CD4-positive, alpha-beta T cell (primary cell): Measurements from ENCODE around the gene PIAS1. TPM values are rescaled to one million over a fixed set of nuclear protein-coding genes. Genes with fewer than 3 reads are reported as not detected.

Source experiments
- ATAC-seq: fragments of 200-7000 bp; cut with Tn5 transposase; one replicate; pipeline ENCODE4 v1.10.0; 2022; ENCODE audit warnings: mild to moderate bottlenecking; ENCODE audit not compliant: poor library complexity
- CTCF ChIA-PET: fragments of 350-600 bp; sonication (Branson Sonifier 250); formaldehyde crosslinking; loops from one replicate; lab custom pipeline; 2021; ENCODE audit warnings: antibody characterized with exemption, inconsistent platforms; lab: Charles Lee
- POLR2A ChIA-PET: fragments of 350-600 bp; sonication (Branson Sonifier 250); formaldehyde crosslinking; loops from one replicate; lab custom pipeline; 2021; ENCODE audit warnings: antibody characterized with exemption, inconsistent platforms; lab: Charles Lee
- DNase-seq, 14 experiments: peaks; one replicate each; pipeline ENCODE4 v3.0.0-alpha.2; 2013 to 2020; ENCODE audit warnings: mixed read lengths in 2 of 14
- H3K27ac ChIP-seq, 2 donors: one replicate each; pipeline versions ENCODE4 v1.5.1 to v1.7.0; 2013; ENCODE audit warnings: low read length in 2 of 2, low read depth in 1 of 2, mild to moderate bottlenecking in 1 of 2
- H3K27me3 ChIP-seq, 2 experiments: 1 replicate in 1 of 2; 2 replicates in 1 of 2; pipeline versions ENCODE4 v1.6.1 to v1.7.0; 2013; ENCODE audit warnings: low read length in 2 of 2, control low read depth in 1 of 2, mild to moderate bottlenecking in 1 of 2, moderate library complexity in 1 of 2; ENCODE audit not compliant: insufficient read depth in 2 of 2, control insufficient read depth in 1 of 2
- H3K36me3 ChIP-seq: one replicate; pipeline ENCODE4 v1.6.1; 2013; ENCODE audit warnings: low read length, control low read depth; ENCODE audit not compliant: insufficient read depth
- H3K4me1 ChIP-seq: one replicate; pipeline ENCODE4 v1.6.1; 2013; ENCODE audit warnings: low read length, control low read depth; ENCODE audit not compliant: insufficient read depth
- H3K4me3 ChIP-seq: one replicate; pipeline ENCODE4 v1.5.1; 2013; ENCODE audit warnings: mild to moderate bottlenecking, low read length, moderate library complexity
- H3K9me3 ChIP-seq, 2 experiments: 1 replicate in 1 of 2; 2 replicates in 1 of 2; pipeline versions ENCODE4 v1.6.1 to v1.7.0; 2013; ENCODE audit warnings: low read length in 2 of 2, mild to moderate bottlenecking in 2 of 2, control low read depth in 1 of 2, moderate library complexity in 1 of 2; ENCODE audit not compliant: control insufficient read depth in 1 of 2, insufficient read depth in 1 of 2
- H3K27ac Mint-ChIP-seq: one replicate; pipeline ENCODE4 v1.8.0; 2020; ENCODE audit warnings: mixed read lengths
- H3K27me3 Mint-ChIP-seq: one replicate; pipeline ENCODE4 v1.8.0; 2021; ENCODE audit warnings: mixed read lengths
- H3K36me3 Mint-ChIP-seq: one replicate; pipeline ENCODE4 v1.8.0; 2021; ENCODE audit warnings: low read depth, mixed read lengths
- H3K4me1 Mint-ChIP-seq: one replicate; pipeline ENCODE4 v1.8.0; 2021; ENCODE audit warnings: low read depth, mixed read lengths
- H3K4me3 Mint-ChIP-seq: one replicate; pipeline ENCODE4 v1.8.0; 2020; ENCODE audit warnings: mild to moderate bottlenecking, mixed read lengths
- H3K9me3 Mint-ChIP-seq: one replicate; pipeline ENCODE4 v1.8.0; 2020; ENCODE audit warnings: mixed read lengths
- CTCF ChIP-seq: fragments of 200-600 bp; IDR thresholded peaks from one replicate; pipeline ENCODE4 v1.8.0; 2022; ENCODE audit warnings: antibody characterized with exemption, mild to moderate bottlenecking
- intact Hi-C, 2 experiments: fragments of 100-400 bp; cut with DNase I in 1 of 2; cut with micrococcal nuclease in 1 of 2; formaldehyde crosslinking; loops; one replicate each; pipeline versions ENCODE4 v1.15.1 to v1.9.0; 2023 to 2025; cut with DNase I, micrococcal nuclease
- total RNA-seq, 174 experiments: library from RNA in 2 of 174; stranded (reverse) in 2 of 174; gene quantifications; one replicate each; pipeline ENCODE4 v1.2.3 and lab custom pipeline; 2021 to 2026

The PIAS1 gene
- total RNA-seq, 2 experiments from 2014 or later: 73.1 to 74.8 TPM

GRCh38 chr15:68098465-68098864 lies 44.4 kb downstream of the PIAS1 start:
- ATAC-seq: no peak
- DNase-seq: no peak
- TF ChIP-seq CTCF: no peak
- intact Hi-C loops: loop anchor here in 1 of 2 experiments (5.0 kb wide), 1 partner anchor 41 kb away; no protein-coding TSS in a partner anchor
- Mint-ChIP-seq H3K27me3 (no peaks in the 10 kb centered on the region), H3K4me3 (no peak overlapping the region), H3K4me1 (peaks cover 62% of the 10 kb centered on the region), H3K9me3 (peaks cover 12% of the 10 kb centered on the region), H3K27ac (no peak overlapping the region), H3K36me3 (peaks cover 94% of the 10 kb centered on the region)
- Histone ChIP-seq H3K4me1 (no peaks in the 10 kb centered on the region), H3K4me3 (no peak overlapping the region), H3K36me3 (peaks cover 14% of the 10 kb centered on the region), H3K27ac (no peak overlapping the region), H3K9me3 (peaks cover 14 to 17% of the 10 kb centered on the region in 2 experiments), H3K27me3 (no peaks in the 10 kb centered on the region)
- ChIA-PET POLR2A (no interaction called here), CTCF (no interaction called here)

GRCh38 chr15:68100194-68100593 lies 46.1 kb downstream of the PIAS1 start:
- Histone ChIP-seq H3K36me3 (peaks cover 15% of the 10 kb centered on the region), H3K4me3 (no peak overlapping the region), H3K9me3 (peaks cover 15 to 18% of the 10 kb centered on the region in 2 experiments), H3K27me3 (no peaks in the 10 kb centered on the region), H3K4me1 (no peaks in the 10 kb centered on the region), H3K27ac (no peak overlapping the region)
- H3K9me3 Mint-ChIP-seq: peaks cover 13% of the 10 kb centered on the region
- H3K27ac Mint-ChIP-seq: no peak overlapping the region
- POLR2A ChIA-PET: no interaction called here
- ATAC-seq (no peak), DNase-seq (no peak)
- intact Hi-C loops: no loop called here
- H3K36me3 Mint-ChIP-seq: peaks cover 92% of the 10 kb centered on the region
- peaks cover 71% of the 10 kb centered on the region for H3K4me1 Mint-ChIP-seq
- CTCF ChIA-PET: interaction anchor here (0.6 to 1.3 kb wide), 2 partner anchors 14 to 85 kb away, joined by 3 to 4 read pairs; no protein-coding TSS in a partner anchor
- TF ChIP-seq CTCF: no peak
- H3K27me3 Mint-ChIP-seq: no peaks in the 10 kb centered on the region
- H3K4me3 Mint-ChIP-seq: no peak overlapping the region

GRCh38 chr15:68103603-68104002 lies 49.5 kb downstream of the PIAS1 start:
- no peak overlapping the region for H3K4me3 ChIP-seq
- Mint-ChIP-seq H3K4me3 (no peak overlapping the region), H3K4me1 (peaks cover 89% of the 10 kb centered on the region), H3K36me3 (peaks cover 82% of the 10 kb centered on the region), H3K27ac (no peak overlapping the region), H3K9me3 (peaks cover 5% of the 10 kb centered on the region), H3K27me3 (no peaks in the 10 kb centered on the region)
- H3K27ac ChIP-seq: no peak overlapping the region
- no peak for TF ChIP-seq CTCF
- H3K27me3 ChIP-seq: no peaks in the 10 kb centered on the region
- ChIA-PET POLR2A (no interaction called here), CTCF (no interaction called here)
- DNase-seq (no peak), ATAC-seq (no peak)
- intact Hi-C loops: no loop called here
- no peaks in the 10 kb centered on the region for H3K4me1 ChIP-seq
- H3K9me3 ChIP-seq: peaks cover 4 to 9% of the 10 kb centered on the region in 2 experiments
- peaks cover 20% of the 10 kb centered on the region for H3K36me3 ChIP-seq
